SK-N-SH (cell line): ENCODE data around the gene MAST4. TPM values are rescaled to one million over a fixed set of nuclear protein-coding genes. Genes with fewer than 3 reads are reported as not detected.
"Not testable (repeated sequence)": the region's sequence is repeated elsewhere in the genome, so short reads cannot be mapped to it uniquely, and the experiment has no call there.

ENCODE experiments used
- CTCF ChIA-PET: fragments of 300-600, 350-600 bp; formaldehyde crosslinking; extraction: SDS; loops from one replicate; lab custom pipeline; 2021; lab: Yijun Ruan, JAX
- POLR2A ChIA-PET: fragments of 350-600 bp; sonication (Branson Sonifier 250); formaldehyde crosslinking; extraction: SDS; loops from one replicate; lab custom pipeline; 2020; ENCODE audit warnings: antibody characterized with exemption, inconsistent platforms; lab: Yijun Ruan, JAX
- DNase-seq: peaks from one replicate; pipeline ENCODE4 v3.0.0; 2012
- H2AFZ ChIP-seq: fragments of 200-600 bp; sonication (generic); 2 replicates; pipeline ENCODE4 v1.8.1; 2016; ENCODE audit warnings: antibody characterized with exemption, mild to moderate bottlenecking, low read depth
- H3F3A ChIP-seq: fragments of 200-600 bp; sonication (generic); replicated peaks from 2 replicates; pipeline ENCODE3; 2016; ENCODE audit warnings: antibody characterized with exemption, mild to moderate bottlenecking; ENCODE audit not compliant: insufficient read depth
- H3K27ac ChIP-seq, 2 experiments: fragments of 200-500 bp in 1 of 2; fragments of 200-600 bp in 1 of 2; sonication (Bioruptor generic) in 1 of 2; sonication (generic), shearing (Covaris generic) in 1 of 2; 2 replicates each; pipeline versions ENCODE4 v1.5.1 to v1.6.1; 2014 to 2016; ENCODE audit warnings: low read depth in 2 of 2, inconsistent platforms in 1 of 2, low read length in 1 of 2, mild to moderate bottlenecking in 1 of 2, mixed read lengths in 1 of 2
- H3K27me3 ChIP-seq: fragments of 200-600 bp; sonication (generic), shearing (Covaris generic); 2 replicates; pipeline ENCODE4 v1.6.1; 2016; ENCODE audit warnings: mixed run types; ENCODE audit not compliant: insufficient read depth
- H3K36me3 ChIP-seq, 2 experiments: fragments of 200-500 bp in 1 of 2; fragments of 200-600 bp in 1 of 2; sonication (Bioruptor generic) in 1 of 2; sonication (generic) in 1 of 2; replicated peaks in 1 of 2; 2 replicates each; pipeline versions ENCODE3 to v1.5.1; 2014 to 2016; ENCODE audit warnings: low read length in 1 of 2, mild to moderate bottlenecking in 1 of 2; ENCODE audit not compliant: insufficient read depth in 2 of 2, control insufficient read depth in 1 of 2
- H3K4me1 ChIP-seq, 2 experiments: fragments of 200-500 bp in 1 of 2; fragments of 200-600 bp in 1 of 2; sonication (Bioruptor generic) in 1 of 2; sonication (generic), shearing (Covaris generic) in 1 of 2; 2 replicates each; pipeline versions ENCODE4 v1.5.1 to v1.6.1; 2014 to 2016; ENCODE audit warnings: low read depth in 1 of 2, low read length in 1 of 2, mixed run types in 1 of 2; ENCODE audit not compliant: insufficient read depth in 2 of 2, control insufficient read depth in 1 of 2
- H3K4me2 ChIP-seq: fragments of 200-600 bp; sonication (generic), shearing (Covaris generic); 2 replicates; pipeline ENCODE4 v1.6.1; 2017; ENCODE audit warnings: mixed run types
- H3K4me3 ChIP-seq, 2 experiments: fragments of 200-500 bp in 1 of 2; fragments of 200-600 bp in 1 of 2; sonication (Bioruptor generic) in 1 of 2; sonication (generic), shearing (Covaris generic) in 1 of 2; 2 replicates each; pipeline versions ENCODE4 v1.5.1 to v1.8.1; 2014 to 2016; ENCODE audit warnings: low read depth in 2 of 2, inconsistent platforms in 1 of 2, low read length in 1 of 2, mild to moderate bottlenecking in 1 of 2, mixed read lengths in 1 of 2, moderate library complexity in 1 of 2
- H3K79me2 ChIP-seq: fragments of 200-600 bp; sonication (generic); 2 replicates; pipeline ENCODE4 v1.8.1; 2017; ENCODE audit warnings: mild to moderate bottlenecking; ENCODE audit not compliant: insufficient read depth
- H3K9ac ChIP-seq: fragments of 200-600 bp; sonication (generic); 2 replicates; pipeline ENCODE4 v1.6.1; 2017; ENCODE audit warnings: mixed run types
- H3K9me2 ChIP-seq: fragments of 200-600 bp; sonication (generic); 2 replicates; pipeline ENCODE4 v1.6.1; 2017; ENCODE audit warnings: mixed run types
- H3K9me3 ChIP-seq: fragments of 200-600 bp; sonication (generic); 2 replicates; pipeline ENCODE4 v1.6.1; 2017; ENCODE audit warnings: mixed run types, mild to moderate bottlenecking, moderate library complexity
- H4K20me1 ChIP-seq: fragments of 200-600 bp; sonication (generic); 2 replicates; pipeline ENCODE4 v1.6.1; 2017; ENCODE audit warnings: mild to moderate bottlenecking, mixed run types; ENCODE audit not compliant: insufficient read depth
- CHD2 ChIP-seq: fragments of 150-350 bp; IDR thresholded peaks from 2 replicates; pipeline ENCODE4 v1.6.1; 2018; ENCODE audit warnings: low read length; ENCODE audit not compliant: partially characterized antibody
- EP300 ChIP-seq, 2 experiments: IDR thresholded peaks; 2 replicates each; pipeline versions ENCODE4 v1.4.0 to v1.6.1; 2012; ENCODE audit warnings: borderline replicate concordance in 1 of 2, low read depth in 1 of 2, low read length in 1 of 2
- EZH2phosphoT487 ChIP-seq: fragments of 200-600 bp; sonication (generic); IDR thresholded peaks from 2 replicates; pipeline ENCODE4 v1.6.1; 2017; ENCODE audit warnings: low read depth, mixed run types, mild to moderate bottlenecking, antibody characterized with exemption, moderate library complexity, borderline replicate concordance
- FOXJ3 ChIP-seq: sonication (generic); formaldehyde crosslinking; IDR thresholded peaks from 2 replicates; pipeline ENCODE4 v1.5.1; 2020; ENCODE audit warnings: mild to moderate bottlenecking, missing genetic modification reagents
- FOXM1 ChIP-seq: IDR thresholded peaks from 2 replicates; pipeline ENCODE4 v1.4.0; 2012; ENCODE audit warnings: low read depth, mild to moderate bottlenecking
- GABPA ChIP-seq: IDR thresholded peaks from 2 replicates; pipeline ENCODE4 v1.4.0; 2012; ENCODE audit warnings: low read depth, mild to moderate bottlenecking
- RAD21 ChIP-seq: IDR thresholded peaks from 2 replicates; pipeline ENCODE4 v1.6.1; 2012; ENCODE audit warnings: mild to moderate bottlenecking, low read length
- RCOR1 ChIP-seq: fragments of 150-350 bp; IDR thresholded peaks from 2 replicates; pipeline ENCODE4 v1.6.1; 2017; ENCODE audit warnings: antibody characterized with exemption, low read length
- RFX5 ChIP-seq: IDR thresholded peaks from 2 replicates; pipeline ENCODE4 v1.6.1; 2012; ENCODE audit warnings: mild to moderate bottlenecking, improper control_type of control experiment, low read length
- SIN3A ChIP-seq: IDR thresholded peaks from 2 replicates; pipeline ENCODE4 v1.6.1; 2012; ENCODE audit warnings: low read depth, mild to moderate bottlenecking, low read length, moderate library complexity, borderline replicate concordance
- TAF1 ChIP-seq: IDR thresholded peaks from 2 replicates; pipeline ENCODE4 v1.6.1; 2012; ENCODE audit warnings: low read depth, mild to moderate bottlenecking, low read length, moderate library complexity, borderline replicate concordance
- TCF12 ChIP-seq: IDR thresholded peaks from 2 replicates; pipeline ENCODE4 v1.4.0; 2012
- TEAD4 ChIP-seq: IDR thresholded peaks from 2 replicates; pipeline ENCODE4 v1.4.0; 2012; ENCODE audit warnings: mild to moderate bottlenecking, borderline replicate concordance; ENCODE audit not compliant: insufficient read depth
- WGBS: methylation state at CpG from one replicate; pipeline ENCODE4 v1.1.6; 2017; ENCODE audit warnings: low lambda C conversion rate; 5-methylcytosine and 5-hydroxymethylcytosine counted together
- polyA plus RNA-seq, 3 experiments: library from polyadenylated mRNA; depleted of rRNA; stranded (reverse); fragments of >200 nt; gene quantifications; 2 replicates each; pipeline ENCODE4 v1.2.3, GENCODE V29; 2012
- TF ChIP-seq, protein P1 (sequence below): IDR thresholded peaks from 2 replicates; pipeline ENCODE4; 2012
- TF ChIP-seq, protein P2 (sequence below): IDR thresholded peaks from 2 replicates; pipeline ENCODE4 v1.4.0; 2012; ENCODE audit warnings: low read depth
- TF ChIP-seq, protein P3 (sequence below): IDR thresholded peaks from 2 replicates; pipeline ENCODE4 v1.4.0; 2012; ENCODE audit warnings: low read depth, borderline replicate concordance
- TF ChIP-seq, protein P4 (sequence below): IDR thresholded peaks from 2 replicates; pipeline ENCODE4 v1.4.0; 2012; ENCODE audit warnings: low read depth, borderline replicate concordance
- TF ChIP-seq, protein P5 (sequence below): fragments of 150-350 bp; IDR thresholded peaks from 2 replicates; pipeline ENCODE4 v1.6.1; 2017; ENCODE audit warnings: antibody characterized with exemption, low read length, low read depth, borderline replicate concordance

The MAST4 gene
- polyA plus RNA-seq, 1 of the 3 experiments (the other 2 are of a cell fraction): 2.2 TPM

DNA sequence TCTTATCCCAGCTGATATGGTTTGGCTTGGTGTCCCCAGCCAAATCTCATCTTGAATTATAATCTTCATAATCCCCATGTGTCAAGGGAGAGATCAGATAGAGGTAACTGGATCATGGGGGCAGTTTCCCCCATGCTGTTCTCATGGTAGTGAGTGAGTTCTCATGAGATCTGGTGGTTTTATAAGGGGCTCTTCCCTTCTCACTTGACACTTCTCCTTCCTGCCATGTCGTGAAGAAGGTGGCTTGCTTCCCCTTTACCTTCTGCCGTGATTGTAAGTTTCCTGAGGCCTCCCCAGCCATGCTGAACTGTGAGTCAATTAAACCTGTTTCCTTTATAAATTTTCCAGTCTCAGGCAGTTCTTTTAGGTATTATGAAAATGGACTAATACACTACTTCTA lies 226.7 kb downstream of the MAST4 start:
- H3K36me3 ChIP-seq, H3K9me3 ChIP-seq, H3F3A ChIP-seq, H4K20me1 ChIP-seq, POLR2A ChIA-PET, H3K79me2 ChIP-seq, H2AFZ ChIP-seq, H3K27ac ChIP-seq, H3K9ac ChIP-seq, DNase-seq, H3K9me2 ChIP-seq, H3K4me3 ChIP-seq, H3K4me2 ChIP-seq, H3K4me1 ChIP-seq, H3K27me3 ChIP-seq, CTCF ChIA-PET: not testable (repeated sequence)
- WGBS: 51% methylated on average over 2 of the region's 2 CpGs

DNA sequence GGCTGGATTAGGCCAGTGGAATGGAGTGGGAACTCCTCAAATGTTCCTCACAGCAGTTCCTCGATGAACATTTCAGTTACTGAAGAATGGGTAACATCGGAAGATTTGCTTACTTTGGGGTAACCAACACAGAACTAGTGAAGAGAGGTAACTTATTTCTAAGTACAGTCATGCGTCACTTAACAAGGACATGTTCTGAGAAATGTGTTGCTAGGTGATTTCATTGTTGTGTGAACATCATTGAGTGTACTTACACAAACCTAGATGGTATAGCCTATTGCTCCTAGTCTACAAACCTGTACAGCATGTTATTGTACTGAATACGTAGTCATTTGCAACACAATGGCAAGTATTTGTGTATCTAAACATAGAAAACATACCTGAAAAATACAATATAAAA lies 228.3 kb downstream of the MAST4 start:
- no peak overlapping the region for H3K4me3 ChIP-seq
- no peaks in the 10 kb centered on the region for H3K9me2 ChIP-seq
- ChIA-PET CTCF (interaction anchor here (1.2 to 1.4 kb wide), 2 partner anchors 384 to 518 kb away, joined by 3 read pairs; no protein-coding TSS in a partner anchor), POLR2A (no interaction called here)
- no peak overlapping the region for H2AFZ ChIP-seq
- H3K9ac ChIP-seq: no peak overlapping the region
- WGBS: 67% methylated on average over 4 of the region's 4 CpGs
- H3K36me3 ChIP-seq: no peaks in the 10 kb centered on the region
- no peaks in the 10 kb centered on the region for H3K9me3 ChIP-seq
- H4K20me1 ChIP-seq: no peaks in the 10 kb centered on the region
- no peaks in the 10 kb centered on the region for H3F3A ChIP-seq
- H3K27me3 ChIP-seq: peaks cover 5% of the 10 kb centered on the region; the same call in 1 of the 2 replicates
- TF ChIP-seq TCF12: no peak
- TF ChIP-seq, protein P1, sequence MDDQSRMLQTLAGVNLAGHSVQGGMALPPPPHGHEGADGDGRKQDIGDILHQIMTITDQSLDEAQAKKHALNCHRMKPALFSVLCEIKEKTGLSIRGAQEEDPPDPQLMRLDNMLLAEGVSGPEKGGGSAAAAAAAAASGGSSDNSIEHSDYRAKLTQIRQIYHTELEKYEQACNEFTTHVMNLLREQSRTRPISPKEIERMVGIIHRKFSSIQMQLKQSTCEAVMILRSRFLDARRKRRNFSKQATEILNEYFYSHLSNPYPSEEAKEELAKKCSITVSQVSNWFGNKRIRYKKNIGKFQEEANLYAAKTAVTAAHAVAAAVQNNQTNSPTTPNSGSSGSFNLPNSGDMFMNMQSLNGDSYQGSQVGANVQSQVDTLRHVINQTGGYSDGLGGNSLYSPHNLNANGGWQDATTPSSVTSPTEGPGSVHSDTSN: no peak
- no peak for TF ChIP-seq RCOR1
- TF ChIP-seq, protein P2, sequence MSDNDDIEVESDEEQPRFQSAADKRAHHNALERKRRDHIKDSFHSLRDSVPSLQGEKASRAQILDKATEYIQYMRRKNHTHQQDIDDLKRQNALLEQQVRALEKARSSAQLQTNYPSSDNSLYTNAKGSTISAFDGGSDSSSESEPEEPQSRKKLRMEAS: no peak
- no peak for TF ChIP-seq EZH2phosphoT487
- TF ChIP-seq RAD21: no peak
- no peak for DNase-seq
- no peak overlapping the region for H3K4me2 ChIP-seq
- no peak overlapping the region for H3K27ac ChIP-seq
- H3K4me1 ChIP-seq: peaks cover 3 to 13% of the 10 kb centered on the region in 2 experiments; a peak in 3 of 4 replicates
- H3K79me2 ChIP-seq: no peaks in the 10 kb centered on the region

DNA sequence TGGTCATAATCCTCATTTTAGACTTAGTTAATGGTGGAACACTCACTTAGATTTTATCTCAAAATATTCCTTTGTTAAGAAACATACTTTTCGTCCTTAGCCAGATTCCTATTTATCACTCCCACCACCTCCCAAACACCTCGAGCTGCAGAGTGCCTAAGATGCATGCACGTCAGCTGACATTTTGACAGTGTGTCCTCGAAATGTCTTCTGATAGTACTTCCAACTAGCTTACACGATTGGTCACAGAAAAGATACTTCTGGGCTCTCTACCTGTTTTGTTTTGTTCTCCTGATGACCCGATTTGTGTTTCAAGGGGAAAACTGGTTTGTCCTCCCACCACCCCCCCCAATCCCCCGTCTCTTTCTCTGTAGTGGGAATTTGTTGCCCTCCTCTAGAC lies 230.1 kb downstream of the MAST4 start:
- no peaks in the 10 kb centered on the region for H3K9me2 ChIP-seq
- H3K79me2 ChIP-seq: no peaks in the 10 kb centered on the region
- H3K4me1 ChIP-seq: peaks cover 7 to 13% of the 10 kb centered on the region in 2 experiments; a peak in 3 of 4 replicates
- H3K27me3 ChIP-seq: peaks cover 5% of the 10 kb centered on the region; the same call in 1 of the 2 replicates
- H3K36me3 ChIP-seq: no peaks in the 10 kb centered on the region
- no peak overlapping the region for H2AFZ ChIP-seq
- ChIA-PET CTCF (interaction anchor here (0.7 to 6.4 kb wide), 5 partner anchors 10 to 1163 kb away, joined by 3 to 76 read pairs (median 3); no protein-coding TSS in a partner anchor), POLR2A (no interaction called here)
- H3F3A ChIP-seq: no peaks in the 10 kb centered on the region
- DNase-seq: no peak
- H4K20me1 ChIP-seq: no peaks in the 10 kb centered on the region
- WGBS: 60% methylated on average over 7 of the region's 7 CpGs
- H3K27ac ChIP-seq: no peak overlapping the region
- H3K9me3 ChIP-seq: no peaks in the 10 kb centered on the region
- H3K9ac ChIP-seq: no peak overlapping the region
- no peak overlapping the region for H3K4me2 ChIP-seq
- no peak overlapping the region for H3K4me3 ChIP-seq
- TF ChIP-seq RFX5: no peak
- TF ChIP-seq, protein P3, sequence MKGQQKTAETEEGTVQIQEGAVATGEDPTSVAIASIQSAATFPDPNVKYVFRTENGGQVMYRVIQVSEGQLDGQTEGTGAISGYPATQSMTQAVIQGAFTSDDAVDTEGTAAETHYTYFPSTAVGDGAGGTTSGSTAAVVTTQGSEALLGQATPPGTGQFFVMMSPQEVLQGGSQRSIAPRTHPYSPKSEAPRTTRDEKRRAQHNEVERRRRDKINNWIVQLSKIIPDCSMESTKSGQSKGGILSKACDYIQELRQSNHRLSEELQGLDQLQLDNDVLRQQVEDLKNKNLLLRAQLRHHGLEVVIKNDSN: no peak
- no peak for TF ChIP-seq SIN3A
- TF ChIP-seq, protein P4, sequence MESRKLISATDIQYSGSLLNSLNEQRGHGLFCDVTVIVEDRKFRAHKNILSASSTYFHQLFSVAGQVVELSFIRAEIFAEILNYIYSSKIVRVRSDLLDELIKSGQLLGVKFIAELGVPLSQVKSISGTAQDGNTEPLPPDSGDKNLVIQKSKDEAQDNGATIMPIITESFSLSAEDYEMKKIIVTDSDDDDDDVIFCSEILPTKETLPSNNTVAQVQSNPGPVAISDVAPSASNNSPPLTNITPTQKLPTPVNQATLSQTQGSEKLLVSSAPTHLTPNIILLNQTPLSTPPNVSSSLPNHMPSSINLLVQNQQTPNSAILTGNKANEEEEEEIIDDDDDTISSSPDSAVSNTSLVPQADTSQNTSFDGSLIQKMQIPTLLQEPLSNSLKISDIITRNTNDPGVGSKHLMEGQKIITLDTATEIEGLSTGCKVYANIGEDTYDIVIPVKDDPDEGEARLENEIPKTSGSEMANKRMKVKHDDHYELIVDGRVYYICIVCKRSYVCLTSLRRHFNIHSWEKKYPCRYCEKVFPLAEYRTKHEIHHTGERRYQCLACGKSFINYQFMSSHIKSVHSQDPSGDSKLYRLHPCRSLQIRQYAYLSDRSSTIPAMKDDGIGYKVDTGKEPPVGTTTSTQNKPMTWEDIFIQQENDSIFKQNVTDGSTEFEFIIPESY: no peak
- TF ChIP-seq RCOR1: no peak
- TF ChIP-seq EP300 (IDR thresholded peaks at IDR 0.05; ENCODE audit: borderline replicate concordance in 1 of 2, low read depth in 1 of 2, low read length in 1 of 2): no peak
- TF ChIP-seq, protein P5, sequence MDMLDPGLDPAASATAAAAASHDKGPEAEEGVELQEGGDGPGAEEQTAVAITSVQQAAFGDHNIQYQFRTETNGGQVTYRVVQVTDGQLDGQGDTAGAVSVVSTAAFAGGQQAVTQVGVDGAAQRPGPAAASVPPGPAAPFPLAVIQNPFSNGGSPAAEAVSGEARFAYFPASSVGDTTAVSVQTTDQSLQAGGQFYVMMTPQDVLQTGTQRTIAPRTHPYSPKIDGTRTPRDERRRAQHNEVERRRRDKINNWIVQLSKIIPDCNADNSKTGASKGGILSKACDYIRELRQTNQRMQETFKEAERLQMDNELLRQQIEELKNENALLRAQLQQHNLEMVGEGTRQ: no peak
- no peak for TF ChIP-seq TEAD4
- no peak for TF ChIP-seq FOXM1
- no peak for TF ChIP-seq TAF1
- TF ChIP-seq GABPA: no peak
- no peak for TF ChIP-seq FOXJ3 (CRISPR knock-in tag)
- TF ChIP-seq CHD2: no peak
